ENCODE data around the gene C16orf96. TPM values are rescaled to one million over a fixed set of nuclear protein-coding genes. Genes with fewer than 3 reads are reported as not detected.

Gene C16orf96
- total RNA-seq, 1 donor from 2014 or later, result 0.11 TPM

GRCh38 chr16:4511441-4512082 is 44.6 kb upstream of the C16orf96 start:
- Histone ChIP-seq H3K79me2 (ENCODE audit: low read depth) (peaks cover 13% of the 10 kb centered on the region), H3K4me1 (no peaks in the 10 kb centered on the region), H3K27ac (no peak overlapping the region), H3K27me3 (no peaks in the 10 kb centered on the region), H3F3A (ENCODE audit: low read depth) (peaks cover 7% of the 10 kb centered on the region), H3K9me3 (ENCODE audit: low read depth) (no peaks in the 10 kb centered on the region), H3K9ac (no peak overlapping the region), H3K4me2 (no peak overlapping the region), H3K4me3 (no peak overlapping the region), H2AFZ (replicated peaks) (no peak overlapping the region), H3K36me3 (no peaks in the 10 kb centered on the region), H4K20me1 (ENCODE audit: low read depth) (peaks cover 8% of the 10 kb centered on the region)
- Mint-ChIP-seq H3K4me3 (no peak overlapping the region), H3K4me1 (peaks cover 7% of the 10 kb centered on the region), H3K36me3 (peaks cover 9% of the 10 kb centered on the region), H3K9me3 (no peaks in the 10 kb centered on the region), H3K27me3 (ENCODE audit: insufficient read depth, low read depth) (peaks cover 2% of the 10 kb centered on the region), H3K27ac (peak overlapping the region; percentile 4)
- peak; percentile 78 for DNase-seq (ENCODE audit: low spot score)
- TF ChIP-seq EZH2phosphoT487 (IDR thresholded peaks at IDR 0.05) (no peak), CTCF (IDR thresholded peaks at IDR 0.05) (peak; percentile 69)

GRCh38 chr16:4512473-4512872 is 43.7 kb upstream of the C16orf96 start:
- peaks cover 9% of the 10 kb centered on the region for H3K36me3 Mint-ChIP-seq
- H3K9ac ChIP-seq, result no peak overlapping the region
- peaks cover 10% of the 10 kb centered on the region for H3F3A ChIP-seq (ENCODE audit: low read depth)
- peaks cover 2% of the 10 kb centered on the region for H3K27me3 Mint-ChIP-seq (ENCODE audit: insufficient read depth, low read depth)
- no peaks in the 10 kb centered on the region for H3K9me3 Mint-ChIP-seq
- H3K27me3 ChIP-seq, result no peaks in the 10 kb centered on the region
- no peak overlapping the region for H3K4me3 ChIP-seq
- no peak for DNase-seq (ENCODE audit: low spot score)
- H3K9me3 ChIP-seq (ENCODE audit: low read depth), result no peaks in the 10 kb centered on the region
- H2AFZ ChIP-seq (replicated peaks), result no peak overlapping the region
- H3K79me2 ChIP-seq (ENCODE audit: low read depth), result peaks cover 23% of the 10 kb centered on the region
- H4K20me1 ChIP-seq (ENCODE audit: low read depth), result peaks cover 14% of the 10 kb centered on the region
- no peaks in the 10 kb centered on the region for H3K36me3 ChIP-seq
- no peak overlapping the region for H3K27ac ChIP-seq
- H3K4me1 Mint-ChIP-seq, result peaks cover 11% of the 10 kb centered on the region
- no peak overlapping the region for H3K4me2 ChIP-seq
- H3K4me3 Mint-ChIP-seq, result peak overlapping the region; percentile 46
- H3K4me1 ChIP-seq, result no peaks in the 10 kb centered on the region
- TF ChIP-seq EZH2 (IDR thresholded peaks at IDR 0.05), result no peak
- TF ChIP-seq EZH2phosphoT487 (IDR thresholded peaks at IDR 0.05), result no peak
- no peak for TF ChIP-seq CTCF (IDR thresholded peaks at IDR 0.05)
- H3K27ac Mint-ChIP-seq, result peak overlapping the region; percentile 66

GRCh38 chr16:4513086-4513860 is 42.9 kb upstream of the C16orf96 start:
- Mint-ChIP-seq H3K36me3 (peaks cover 9% of the 10 kb centered on the region), H3K4me3 (no peak overlapping the region), H3K4me1 (peaks cover 11% of the 10 kb centered on the region), H3K27ac (no peak overlapping the region), H3K27me3 (ENCODE audit: insufficient read depth, low read depth) (peaks cover 2% of the 10 kb centered on the region), H3K9me3 (no peaks in the 10 kb centered on the region)
- Histone ChIP-seq H3K4me2 (no peak overlapping the region), H3K4me3 (no peak overlapping the region), H3K27ac (no peak overlapping the region), H3K9ac (no peak overlapping the region), H3K79me2 (ENCODE audit: low read depth) (peaks cover 24% of the 10 kb centered on the region), H4K20me1 (ENCODE audit: low read depth) (peaks cover 22% of the 10 kb centered on the region), H3K9me3 (ENCODE audit: low read depth) (no peaks in the 10 kb centered on the region), H3F3A (ENCODE audit: low read depth) (peaks cover 17% of the 10 kb centered on the region), H3K36me3 (no peaks in the 10 kb centered on the region), H2AFZ (replicated peaks) (no peak overlapping the region), H3K27me3 (no peaks in the 10 kb centered on the region), H3K4me1 (no peaks in the 10 kb centered on the region)
- TF ChIP-seq CTCF (IDR thresholded peaks at IDR 0.05) (no peak), EZH2phosphoT487 (IDR thresholded peaks at IDR 0.05) (no peak), EZH2 (IDR thresholded peaks at IDR 0.05) (no peak)
- DNase-seq (ENCODE audit: low spot score), result no peak
